HG03103 (cell line): ENCODE measurements around the gene MYH15.

Experiments used
- ATAC-seq: cut with Tn5 transposase; IDR thresholded peaks from one replicate; pipeline ENCODE4 v1.9.1; 2021; ENCODE audit warnings: low read depth; ENCODE audit not compliant: unreplicated experiment

Gene MYH15

DNA sequence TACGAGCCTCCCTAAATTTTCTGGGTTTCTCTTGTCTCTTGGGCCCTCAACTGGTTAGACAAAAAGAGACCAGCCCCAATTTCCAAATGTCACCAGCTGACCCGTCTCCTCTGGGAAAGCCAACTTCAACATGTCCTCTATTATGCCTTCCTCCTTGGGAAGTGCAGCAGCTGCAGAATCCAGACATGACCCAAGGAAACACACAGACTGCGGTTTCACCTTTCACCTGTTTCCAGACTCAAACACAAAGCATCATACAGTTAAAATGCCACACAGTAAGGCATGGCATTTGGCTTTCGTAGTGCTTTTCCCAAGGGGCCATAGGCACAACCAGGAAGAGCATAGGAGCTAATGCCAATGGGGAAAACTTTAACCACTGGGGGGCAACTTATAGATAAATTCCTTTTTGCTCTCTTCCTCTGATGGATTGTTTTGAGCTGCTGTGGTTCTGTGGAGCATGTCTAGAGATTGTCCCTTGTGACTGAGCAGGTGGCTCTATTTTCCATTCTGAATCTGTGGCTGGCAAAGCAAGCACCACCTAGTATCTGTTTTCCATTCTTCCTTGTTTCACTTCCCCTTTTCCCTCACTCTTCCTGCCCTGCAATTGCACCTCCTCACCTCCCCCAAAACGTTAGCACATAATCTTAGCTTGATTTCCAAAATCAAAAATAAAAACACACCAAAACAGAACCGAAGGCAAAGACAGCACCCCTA lies 164.7 kb downstream of the MYH15 start:
- no peak for ATAC-seq

DNA sequence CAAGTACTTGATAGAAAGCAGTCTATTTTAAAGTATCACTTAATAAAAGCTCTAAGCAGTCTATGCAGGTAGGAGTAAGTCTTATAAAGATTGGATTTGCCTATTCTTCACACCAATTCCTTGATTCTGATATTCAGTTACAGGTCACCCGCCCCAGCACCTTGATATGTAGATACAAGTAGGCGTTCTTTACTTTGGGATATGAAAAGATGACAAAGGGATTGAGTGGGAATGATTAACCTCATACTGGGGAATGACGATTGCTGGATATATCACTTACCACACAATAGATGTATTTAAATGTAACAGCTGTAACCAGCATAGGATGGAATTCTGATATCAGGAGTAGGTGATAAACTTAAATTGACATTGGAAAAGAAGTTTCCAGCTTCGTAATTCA lies 166.9 kb downstream of the MYH15 start:
- no peak for ATAC-seq

DNA sequence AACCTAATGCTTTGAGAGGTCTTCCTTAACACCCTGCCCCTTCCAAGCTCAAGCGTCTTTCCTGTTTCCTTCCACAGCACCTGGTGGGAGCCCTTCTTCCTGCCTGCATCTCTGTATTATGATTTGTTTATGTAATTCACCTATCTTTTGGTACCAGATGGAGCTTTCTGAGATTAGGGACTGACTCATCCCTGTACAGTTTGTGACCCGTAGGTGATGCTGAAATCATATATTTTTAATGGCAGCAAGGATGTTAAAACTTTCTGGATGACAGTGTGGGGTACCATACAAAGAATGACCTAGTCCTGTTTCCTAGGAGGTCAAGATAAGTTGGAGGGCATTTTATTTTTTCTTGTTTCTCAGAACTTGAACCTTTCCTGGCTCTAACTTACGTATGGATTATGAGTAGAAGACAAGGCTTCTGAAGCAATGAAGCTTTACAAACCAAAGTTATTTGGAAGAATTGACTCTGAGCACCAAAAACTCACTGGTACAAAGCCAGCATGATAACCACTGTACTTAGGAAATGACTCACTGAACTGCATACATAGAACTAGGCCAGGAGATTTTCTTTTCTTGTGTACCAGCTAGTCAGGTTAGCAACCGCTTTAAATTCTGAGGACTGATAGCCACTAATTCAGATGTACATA lies 167.4 kb downstream of the MYH15 start:
- no peak for ATAC-seq

DNA sequence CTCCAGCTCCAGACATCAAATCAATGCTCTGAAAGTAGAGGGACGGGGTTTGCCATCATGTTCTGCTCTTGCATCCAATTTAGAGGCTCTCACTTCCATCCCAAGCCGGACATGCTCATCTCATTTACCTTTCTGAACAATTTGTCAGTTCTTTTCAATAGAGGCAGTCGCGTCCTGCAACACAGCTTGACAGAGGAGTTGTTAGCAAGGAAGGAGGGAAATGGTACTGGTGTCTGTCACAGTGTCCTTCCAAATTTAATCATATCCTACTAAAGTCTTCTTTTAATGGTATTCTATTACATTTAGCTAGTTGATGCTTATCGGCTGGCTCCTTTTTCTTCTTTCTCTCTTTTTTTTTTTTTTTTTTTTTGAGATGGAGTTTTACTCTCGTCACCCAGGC lies 168.5 kb downstream of the MYH15 start:
- no peak for ATAC-seq

- ATAC-seq, result no peak
Measured at GRCh38 chr3:108338901-108339545, 171.4 kb downstream of the MYH15 start.

DNA sequence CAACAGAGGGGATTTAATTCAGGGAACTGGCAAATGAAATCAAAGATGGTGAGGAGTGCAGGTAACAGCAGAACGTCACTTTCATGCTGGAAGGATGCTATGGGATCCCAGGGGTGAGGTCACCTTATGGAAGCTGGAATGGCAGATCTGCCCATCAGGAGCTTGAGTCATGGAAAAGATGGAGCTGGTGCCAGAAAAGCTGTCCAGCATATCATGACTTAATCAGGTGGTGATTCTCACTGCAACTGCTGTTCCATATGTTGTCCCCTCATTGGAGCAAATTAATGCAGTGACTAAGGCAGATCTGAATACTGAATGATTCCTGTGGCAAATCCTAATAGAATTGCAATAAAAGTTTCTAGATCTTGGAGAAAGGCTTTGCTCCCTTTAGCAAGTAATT lies 175.7 kb downstream of the MYH15 start:
- ATAC-seq, result no peak

GRCh38 chr3:108333961-108334360 lies 176.4 kb downstream of the MYH15 start:
- ATAC-seq, result no peak

GRCh38 chr3:108331792-108332191 lies 178.6 kb downstream of the MYH15 start:
- ATAC-seq, result no peak
